GM18951 (cell line): ENCODE data around the gene ROPN1L.

Experiments used
- POLR2A ChIP-seq: IDR thresholded peaks from 4 replicates; pipeline ENCODE4 v1.6.1; 2011; ENCODE audit warnings: mild to moderate bottlenecking; ENCODE audit not compliant: insufficient read length, insufficient read depth; ENCODE audit errors: extremely low read depth
- in situ Hi-C: fragments of 300-500 bp; cut with MboI; formaldehyde crosslinking; loops from one replicate; pipeline ENCODE4 v1.12.0; 2022; ENCODE audit warnings: low sequenced_read_pairs, mixed read lengths, inconsistent platforms; ENCODE audit not compliant: unreplicated experiment

ROPN1L gene

DNA sequence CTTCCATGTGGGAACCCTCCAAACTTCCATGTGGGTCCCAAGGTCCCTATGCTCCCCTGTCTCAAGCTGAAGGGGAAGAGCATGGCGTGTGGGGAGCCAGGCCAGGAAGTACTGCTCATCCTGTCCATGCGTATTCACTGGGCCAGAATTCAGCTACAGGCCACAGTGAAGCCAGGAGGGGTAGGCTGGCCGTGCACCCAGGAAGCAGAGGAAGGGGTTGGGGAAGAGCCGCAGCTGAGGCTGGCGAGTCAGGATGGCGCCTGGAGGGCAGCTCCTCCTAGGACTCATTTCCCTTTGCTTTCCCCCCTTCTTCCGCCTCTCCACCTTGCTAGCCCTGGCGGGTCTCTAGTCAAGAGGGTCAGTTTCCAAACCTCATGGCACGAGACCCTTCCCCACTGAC lies 57.4 kb downstream of the ROPN1L start:
- in situ Hi-C loops: no loop called here
- TF ChIP-seq POLR2A: no peak

DNA sequence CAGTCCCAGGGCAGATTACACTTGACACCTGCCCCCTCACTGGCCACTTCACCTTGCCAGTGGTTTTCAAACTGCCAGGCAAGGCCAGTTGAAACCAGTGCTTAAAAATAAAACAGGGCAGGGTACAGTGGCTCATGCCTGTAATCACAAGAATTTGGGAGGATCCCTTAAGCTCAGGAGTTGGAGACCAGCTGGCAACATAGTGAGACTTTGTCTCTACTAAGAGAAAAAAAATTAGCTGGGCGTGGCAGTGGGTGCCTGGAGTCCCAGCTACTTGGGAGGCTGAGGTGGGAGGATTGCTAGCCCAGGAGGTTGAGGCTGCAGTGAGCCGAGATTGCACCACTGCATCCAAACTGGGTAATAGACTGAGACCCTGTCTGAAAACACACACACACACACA lies 58.1 kb downstream of the ROPN1L start:
- in situ Hi-C loops: no loop called here
- TF ChIP-seq POLR2A: no peak

DNA sequence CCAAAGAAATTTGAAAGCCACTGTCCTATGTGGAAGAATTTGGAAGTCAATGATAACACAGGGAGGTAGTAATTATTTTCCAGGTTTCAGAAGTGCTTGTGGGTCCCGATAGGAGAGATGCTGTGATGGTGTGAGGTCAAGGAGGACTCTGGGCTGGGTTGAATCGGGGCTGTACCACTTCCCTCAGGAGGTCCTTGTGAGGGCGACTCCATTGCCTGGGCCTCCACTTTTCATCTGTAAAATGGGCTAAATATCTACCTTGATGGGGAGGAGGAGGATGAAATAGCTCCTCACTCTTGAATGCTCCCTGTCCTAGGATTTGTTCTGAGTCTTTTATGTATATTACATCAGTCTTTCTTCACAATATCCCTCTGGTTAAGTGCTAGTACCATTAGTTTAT lies 59.0 kb downstream of the ROPN1L start:
- in situ Hi-C loops: no loop called here
- no peak for TF ChIP-seq POLR2A

DNA sequence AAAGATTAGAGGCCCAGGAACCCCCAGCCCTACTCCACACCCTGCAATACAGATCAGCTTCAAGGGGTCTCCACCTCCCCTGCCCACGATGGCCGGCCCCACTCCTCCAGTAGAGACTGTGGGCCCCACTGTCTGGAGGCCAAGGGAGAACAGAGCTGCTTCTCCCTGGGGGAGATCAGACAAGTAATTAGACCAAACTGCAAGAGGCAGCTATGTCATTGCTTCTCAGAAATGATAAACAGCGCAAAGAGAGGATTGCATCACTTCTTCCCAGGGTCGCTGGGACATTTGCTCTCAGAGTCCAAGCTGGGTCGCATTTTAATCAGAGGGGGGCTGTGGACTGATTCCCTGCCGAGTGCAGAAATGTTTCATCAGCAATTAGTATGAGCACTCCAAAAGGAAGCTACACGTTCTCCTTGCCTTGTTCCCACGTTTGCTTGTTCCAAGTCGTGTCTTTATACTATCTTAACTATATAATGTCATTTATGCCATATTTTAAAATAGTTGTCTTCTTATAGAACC lies 59.9 kb downstream of the ROPN1L start:
- TF ChIP-seq POLR2A: no peak
- in situ Hi-C loops: no loop called here

DNA sequence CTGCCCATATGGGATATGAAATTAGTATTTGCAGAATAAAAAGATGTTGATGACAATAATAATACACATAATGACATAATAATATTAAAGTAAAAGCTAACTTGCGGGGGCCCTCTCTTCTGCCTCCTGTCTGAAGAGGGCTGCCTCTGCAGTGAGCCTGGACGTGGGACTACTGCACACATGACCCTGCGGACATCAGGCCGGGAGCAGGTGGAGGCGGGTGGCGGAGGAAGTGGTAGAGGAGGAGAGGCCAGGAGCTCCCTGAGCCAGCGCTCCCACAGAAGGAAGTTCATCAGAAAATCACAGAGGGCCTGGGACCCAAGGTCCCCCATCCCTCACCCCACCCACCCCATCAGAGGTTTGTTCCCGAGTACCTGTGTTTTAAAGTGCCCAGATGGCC lies 60.5 kb downstream of the ROPN1L start:
- in situ Hi-C loops: no loop called here
- no peak for TF ChIP-seq POLR2A

DNA sequence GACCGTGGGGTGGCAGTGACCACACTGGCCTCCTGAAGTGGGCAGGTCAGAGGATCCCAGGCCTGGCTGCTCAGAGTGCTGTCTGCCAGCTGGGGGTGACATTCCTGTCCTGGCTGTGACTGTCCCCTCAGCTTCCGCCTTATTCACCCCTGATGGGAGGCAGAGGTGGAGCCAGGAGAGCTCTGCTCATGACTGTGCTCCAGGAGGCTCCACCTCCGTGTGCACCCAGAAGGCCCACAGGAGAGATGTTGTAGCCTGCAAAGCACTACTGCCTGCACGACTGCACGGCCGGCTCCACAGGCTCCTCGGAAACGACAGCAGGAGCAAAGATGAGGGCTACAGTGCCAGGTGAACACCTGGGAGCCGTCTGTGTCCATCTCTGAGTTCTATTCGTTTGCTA lies 60.9 kb downstream of the ROPN1L start:
- in situ Hi-C loops: no loop called here
- no peak for TF ChIP-seq POLR2A

DNA sequence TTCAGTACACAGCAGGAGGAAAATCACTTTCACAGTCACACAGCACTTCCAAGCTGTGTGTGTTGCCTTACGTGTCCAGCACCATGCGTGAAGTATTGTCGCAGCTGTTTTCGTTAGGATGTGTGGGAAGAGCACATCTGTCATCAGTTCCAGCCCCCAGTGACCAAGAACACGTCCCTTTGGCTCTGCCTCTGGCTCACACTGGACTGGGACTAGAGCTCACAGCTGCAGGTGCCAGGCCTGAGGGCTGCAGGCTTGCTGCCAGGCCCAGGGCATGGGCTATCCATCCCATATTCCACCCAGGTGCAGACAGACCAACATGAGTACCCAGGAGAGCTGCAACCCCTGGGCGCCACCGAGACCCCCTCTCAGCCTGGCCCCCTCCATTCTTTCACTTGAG lies 61.6 kb downstream of the ROPN1L start:
- in situ Hi-C loops: no loop called here
- TF ChIP-seq POLR2A: no peak

DNA sequence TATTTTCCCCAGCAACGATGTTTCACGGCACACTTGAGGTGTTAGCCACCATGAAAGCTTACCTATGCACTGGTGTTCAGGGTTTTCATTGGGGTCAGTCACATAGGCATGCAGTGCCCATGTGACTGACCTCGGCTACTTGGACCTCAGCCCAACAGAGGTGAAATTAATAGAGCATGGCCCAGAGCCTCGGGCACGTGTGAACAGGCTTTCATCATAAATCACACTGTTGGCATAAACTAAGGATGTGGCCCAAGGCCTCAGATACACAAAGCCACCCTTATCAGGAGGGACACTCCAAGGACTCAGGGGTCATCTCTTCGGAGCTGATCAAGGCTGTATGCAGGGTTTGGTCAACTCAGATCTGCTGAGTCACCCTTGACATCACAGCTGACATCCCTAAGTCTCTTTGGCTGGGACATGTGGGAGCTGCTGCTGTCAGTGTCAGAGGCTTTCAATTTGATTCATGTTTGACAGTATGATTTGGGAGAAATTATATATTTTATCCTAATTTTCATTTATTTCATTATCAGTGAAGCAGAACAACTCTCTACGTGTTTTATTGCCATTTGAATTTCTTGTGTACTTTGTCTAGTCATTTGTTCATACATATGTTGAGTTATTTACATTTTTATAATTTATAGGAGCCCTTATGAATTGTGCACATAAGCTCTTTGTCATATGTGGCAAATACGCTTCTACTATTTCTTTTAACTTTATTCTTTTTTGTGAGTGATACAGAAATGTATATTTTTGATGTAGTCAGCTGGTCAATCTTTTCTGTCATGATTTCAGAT lies 62.5 kb downstream of the ROPN1L start:
- TF ChIP-seq POLR2A: no peak
- in situ Hi-C loops: no loop called here

DNA sequence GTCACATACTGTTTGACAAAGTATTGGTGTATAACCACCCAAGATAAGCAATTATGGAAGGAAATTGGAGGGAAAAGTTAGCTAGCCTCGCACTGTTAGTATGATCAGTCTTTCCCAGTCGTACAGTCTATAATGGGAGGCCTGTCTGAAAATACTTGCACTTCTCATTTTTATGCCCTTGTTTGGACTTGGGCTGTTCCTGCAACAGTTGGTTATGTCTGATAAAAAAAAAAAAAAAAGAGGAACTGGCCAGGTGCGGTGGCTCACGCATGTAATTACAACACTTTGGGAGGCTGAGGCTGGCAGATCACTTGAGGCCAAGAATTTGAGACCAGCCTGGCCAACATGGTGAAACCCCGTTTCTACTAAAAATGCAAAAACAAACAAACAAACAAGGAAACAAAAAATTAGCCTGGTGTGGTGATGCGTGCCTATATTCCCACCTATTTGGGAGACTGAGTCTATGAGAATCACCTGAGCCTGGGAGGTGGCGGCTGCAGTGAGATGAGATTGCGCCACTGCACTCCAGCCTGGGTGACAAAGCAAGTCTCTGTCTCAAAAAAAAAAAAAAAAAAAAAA lies 63.9 kb downstream of the ROPN1L start:
- no peak for TF ChIP-seq POLR2A
- in situ Hi-C loops: no loop called here

DNA sequence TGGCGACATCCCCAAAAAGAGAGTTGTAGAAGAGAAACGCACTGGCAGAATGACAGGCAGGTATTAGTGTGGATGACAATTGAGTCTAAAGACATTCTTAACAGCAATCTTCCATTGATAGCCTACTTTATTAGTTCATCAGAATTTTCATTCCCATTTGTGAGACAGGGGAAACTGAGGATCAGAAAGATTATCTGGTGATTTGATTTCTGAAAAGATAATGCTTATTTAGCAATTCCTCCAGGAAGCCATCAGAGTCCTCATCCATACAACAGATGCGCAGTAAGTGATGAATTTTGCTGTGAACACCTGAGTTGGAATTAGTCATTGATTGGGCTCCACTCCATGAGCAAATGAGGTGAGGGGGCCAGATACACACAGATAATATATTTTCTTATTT lies 64.9 kb downstream of the ROPN1L start:
- TF ChIP-seq POLR2A: no peak
- in situ Hi-C loops: no loop called here

DNA sequence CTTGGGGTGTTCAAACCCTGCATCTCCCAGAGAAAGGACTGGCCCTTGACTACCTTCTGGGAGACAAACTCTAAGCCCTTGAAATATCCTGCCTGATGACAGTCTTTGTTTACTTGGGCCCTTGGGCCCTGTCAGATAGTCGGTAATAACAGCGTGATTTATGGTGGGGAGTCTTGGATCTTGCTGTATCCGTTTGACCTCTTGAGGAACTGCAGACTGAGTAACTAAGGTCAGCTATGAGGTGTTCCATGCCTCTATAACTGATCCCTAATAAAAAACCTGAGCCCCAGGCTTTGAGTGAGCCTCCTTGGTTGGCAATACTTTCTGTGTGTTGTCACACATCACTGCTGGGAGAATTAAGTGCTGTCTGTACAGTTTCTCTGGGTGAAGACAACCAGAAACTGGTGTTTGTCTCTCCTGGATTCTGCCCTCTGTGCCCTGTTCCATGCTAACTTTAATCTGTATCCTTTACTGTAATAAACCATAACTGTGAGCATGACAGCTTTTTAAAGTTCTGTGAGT lies 66.0 kb downstream of the ROPN1L start:
- in situ Hi-C loops: no loop called here
- no peak for TF ChIP-seq POLR2A

DNA sequence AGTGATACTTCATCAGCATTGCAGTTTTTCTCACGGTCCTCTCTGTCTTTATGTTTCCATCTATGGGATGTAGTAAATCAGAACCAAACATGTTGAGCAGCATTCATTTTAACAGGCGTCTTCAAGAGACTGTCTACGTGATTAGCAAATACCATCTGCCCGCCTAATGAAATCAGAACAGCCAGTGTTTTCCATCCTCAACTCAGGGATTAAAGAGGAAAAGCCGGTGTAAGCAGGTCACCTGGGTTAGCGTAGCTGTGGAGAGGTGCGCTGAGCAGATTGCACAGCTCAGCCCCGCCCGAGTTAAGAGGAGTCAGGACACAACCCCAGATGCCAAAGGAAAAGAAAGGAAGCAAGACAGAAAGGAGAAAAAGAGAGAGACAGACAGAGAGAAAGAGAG lies 67.9 kb downstream of the ROPN1L start:
- in situ Hi-C loops: no loop called here
- TF ChIP-seq POLR2A: no peak

DNA sequence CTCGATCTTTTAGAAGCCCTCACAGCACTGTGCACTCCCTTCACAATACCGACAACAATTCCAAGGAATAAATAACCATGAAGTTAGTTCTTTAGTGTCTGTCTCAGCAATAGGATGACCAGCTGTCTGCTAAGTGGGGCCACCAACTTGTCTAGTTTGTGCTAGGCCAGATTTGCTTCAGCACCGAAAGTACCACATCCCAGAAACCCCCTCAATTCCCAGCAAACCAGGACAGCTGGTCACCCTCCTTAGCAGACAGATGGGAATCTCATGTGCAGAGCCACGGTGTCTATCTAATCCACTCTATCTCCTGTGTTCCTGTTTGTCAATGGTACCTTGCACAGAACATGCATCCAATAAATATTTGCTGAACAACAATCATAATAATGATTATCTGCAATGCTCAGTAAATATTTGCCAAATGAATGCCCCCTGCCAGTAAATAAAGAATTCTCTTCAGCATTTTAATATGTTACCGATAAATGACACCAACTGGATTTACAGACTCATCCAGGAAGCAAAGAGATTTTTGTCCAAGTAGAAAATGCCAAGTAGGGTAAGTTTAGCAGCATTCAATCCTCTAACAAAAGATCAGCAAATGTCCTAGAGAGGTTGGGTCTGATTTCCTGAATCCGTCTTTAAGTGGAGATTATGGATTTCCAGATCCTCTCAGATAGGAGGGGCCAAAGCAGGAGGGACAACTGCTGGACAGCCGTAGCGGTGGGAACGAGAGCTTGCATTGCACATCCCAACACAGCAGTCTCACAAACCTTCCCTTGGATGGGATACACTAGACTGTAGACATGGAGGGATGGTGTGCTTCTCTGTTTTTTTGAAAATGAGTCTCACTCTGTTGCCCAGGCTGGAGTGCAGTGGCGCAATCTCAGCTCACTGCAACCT lies 70.3 kb downstream of the ROPN1L start:
- in situ Hi-C loops: no loop called here
- TF ChIP-seq POLR2A: no peak
